Naive thymus-derived CD4-positive, alpha-beta T cell (primary cell): ENCODE results near the gene VPS52. TPM values are rescaled to one million over a fixed set of nuclear protein-coding genes. Genes with fewer than 3 reads are reported as not detected.
A peak's percentile ranks its signal among the peaks of the same experiment; 100 is the strongest.

ENCODE experiments used
- ATAC-seq: fragments of 150-1000 bp; cut with Tn5 transposase; 2 replicates; pipeline ENCODE4 v1.10.0; 2021; ENCODE audit warnings: mild to moderate bottlenecking, moderate library complexity
- CTCF ChIA-PET: fragments of 350-600 bp; sonication (Branson Sonifier 250); formaldehyde crosslinking; loops from one replicate; lab custom pipeline; 2021; ENCODE audit warnings: antibody characterized with exemption; lab: Charles Lee
- POLR2A ChIA-PET: fragments of 350-600 bp; sonication (Branson Sonifier 250); formaldehyde crosslinking; loops from one replicate; lab custom pipeline; 2021; ENCODE audit warnings: antibody characterized with exemption, inconsistent platforms; lab: Charles Lee
- DNase-seq, 9 donors: peaks; one replicate each; pipeline versions ENCODE4 v3.0.0 to v3.0.0-alpha.2; 2020 to 2022; ENCODE audit warnings: mixed read lengths in 1 of 9
- H3K27ac ChIP-seq: one replicate; pipeline ENCODE4 v1.7.0; 2013; ENCODE audit warnings: mild to moderate bottlenecking, low read depth, low read length, moderate library complexity
- H3K27me3 ChIP-seq, 2 donors: one replicate each; pipeline ENCODE4 v1.7.0; 2013; ENCODE audit warnings: low read length in 2 of 2, mild to moderate bottlenecking in 2 of 2, moderate library complexity in 2 of 2; ENCODE audit not compliant: control insufficient read depth in 2 of 2, insufficient read depth in 2 of 2
- H3K36me3 ChIP-seq, 3 experiments: 1 replicate in 2 of 3; 2 replicates in 1 of 3; pipeline ENCODE4 v1.7.0; 2013; ENCODE audit warnings: low read length in 3 of 3, mild to moderate bottlenecking in 3 of 3, moderate library complexity in 1 of 3; ENCODE audit not compliant: insufficient read depth in 3 of 3, control insufficient read depth in 2 of 3
- H3K4me1 ChIP-seq, 2 donors: one replicate each; pipeline ENCODE4 v1.7.0; 2013; ENCODE audit warnings: low read length in 2 of 2, mild to moderate bottlenecking in 2 of 2, moderate library complexity in 1 of 2; ENCODE audit not compliant: control insufficient read depth in 2 of 2, insufficient read depth in 2 of 2
- H3K4me3 ChIP-seq: 2 replicates; pipeline ENCODE4 v1.7.0; 2013; ENCODE audit warnings: mild to moderate bottlenecking, low read length
- H3K9me3 ChIP-seq, 3 experiments: 1 replicate in 2 of 3; 2 replicates in 1 of 3; pipeline ENCODE4 v1.7.0; 2013; ENCODE audit warnings: low read length in 3 of 3; ENCODE audit not compliant: control insufficient read depth in 2 of 3
- H3K27ac Mint-ChIP-seq, 9 donors: one replicate each; pipeline ENCODE4 v1.8.0; 2020 to 2022; ENCODE audit warnings: mixed read lengths in 9 of 9, mild to moderate bottlenecking in 8 of 9, moderate library complexity in 5 of 9, inconsistent platforms in 2 of 9
- H3K27me3 Mint-ChIP-seq, 5 donors: one replicate each; pipeline ENCODE4 v1.8.0; 2021 to 2022; ENCODE audit warnings: mixed read lengths in 5 of 5, mild to moderate bottlenecking in 1 of 5
- H3K36me3 Mint-ChIP-seq, 5 donors: one replicate each; pipeline ENCODE4 v1.8.0; 2020 to 2022; ENCODE audit warnings: mixed read lengths in 5 of 5, mild to moderate bottlenecking in 3 of 5, inconsistent platforms in 1 of 5
- H3K4me1 Mint-ChIP-seq, 7 donors: one replicate each; pipeline ENCODE4 v1.8.0; 2020 to 2022; ENCODE audit warnings: mixed read lengths in 7 of 7, mild to moderate bottlenecking in 3 of 7, inconsistent platforms in 1 of 7
- H3K4me3 Mint-ChIP-seq, 10 donors: one replicate each; pipeline ENCODE4 v1.8.0; 2020 to 2022; ENCODE audit warnings: mild to moderate bottlenecking in 10 of 10, mixed read lengths in 10 of 10, moderate library complexity in 6 of 10, inconsistent platforms in 2 of 10
- H3K9me3 Mint-ChIP-seq, 11 donors: one replicate each; pipeline ENCODE4 v1.8.0; 2020 to 2022; ENCODE audit warnings: mixed read lengths in 11 of 11, mild to moderate bottlenecking in 4 of 11, inconsistent platforms in 1 of 11, moderate library complexity in 1 of 11
- intact Hi-C, 2 donors: fragments of 100-400 bp; cut with micrococcal nuclease; formaldehyde crosslinking; loops; one replicate each; pipeline ENCODE4 v1.15.1; 2023
- polyA plus RNA-seq, 2 donors: library from polyadenylated mRNA; unstranded; fragments of 300-500 nt; fragmentation: Illumina TruSeq; gene quantifications; one replicate each; pipeline ENCODE4 v1.2.3, GENCODE V29; 2021
- total RNA-seq, 6 experiments: library from RNA in 5 of 6; stranded (reverse) in 5 of 6; gene quantifications; 1 replicate in 5 of 6; 2 replicates in 1 of 6; pipeline ENCODE4 v1.2.3 and lab custom pipeline; 2021 to 2026

Gene VPS52
- total and polyA plus RNA-seq, 7 experiments from 2014 or later, result 15.5 to 110 (median 81.1) TPM

DNA sequence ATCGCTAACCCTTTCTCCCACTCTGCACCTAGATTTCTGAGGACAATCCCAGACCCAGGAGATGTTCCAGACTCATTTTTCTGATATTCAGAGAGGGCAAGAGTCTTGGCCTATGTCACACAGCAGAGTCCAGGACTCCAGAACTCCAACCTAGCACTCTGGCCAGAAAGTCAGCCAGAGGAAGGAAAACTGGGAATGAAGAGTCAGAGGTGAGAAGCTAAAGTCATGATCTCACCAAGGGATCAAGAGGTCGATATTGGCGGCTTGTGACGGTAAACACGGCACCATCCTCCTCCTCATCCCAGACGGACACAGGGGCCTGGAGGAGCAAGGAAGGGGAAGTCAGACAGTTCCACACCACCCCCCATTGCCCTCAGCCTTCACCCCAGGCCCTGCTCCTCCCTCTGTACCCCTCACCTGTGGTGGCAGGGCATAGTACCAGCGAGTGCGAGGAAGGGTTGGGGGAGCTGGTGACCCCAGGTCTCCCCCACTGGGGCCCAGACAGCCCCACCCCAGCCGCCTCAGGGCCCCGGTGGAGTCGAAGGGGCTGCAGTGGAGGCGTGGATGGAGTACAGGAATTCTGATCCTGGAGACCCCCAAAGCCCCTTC, 25.2 kb upstream of the VPS52 start:
- Mint-ChIP-seq H3K9me3 (peaks cover 0 to 9% (median 0%) of the 10 kb centered on the region in 11 donors), H3K27ac (peak overlapping the region; percentile 19 to 98 (median 90)), H3K36me3 (peaks cover 0 to 24% (median 6%) of the 10 kb centered on the region in 5 donors), H3K27me3 (peaks cover 0 to 3% (median 0%) of the 10 kb centered on the region in 5 donors), H3K4me1 (peaks cover 19 to 40% (median 30%) of the 10 kb centered on the region in 7 donors), H3K4me3 (peak overlapping the region; percentile 53 to 99 (median 86))
- DNase-seq (no peak), ATAC-seq (no peak)
- Histone ChIP-seq H3K4me1 (peaks cover 5 to 10% of the 10 kb centered on the region in 2 donors), H3K27ac (peak overlapping the region; percentile 92), H3K4me3 (no peak overlapping the region), H3K27me3 (no peaks in the 10 kb centered on the region), H3K36me3 (peaks cover 0 to 66% (median 4%) of the 10 kb centered on the region in 3 experiments), H3K9me3 (no peaks in the 10 kb centered on the region)
- POLR2A ChIA-PET, result interaction anchor here (0.7 to 4.6 kb wide), 10 partner anchors 9 to 120 kb away, joined by 3 to 70 read pairs (median 34); partner anchors contain the start of genes B3GALT4, PFDN6, RPS18 and TAPBP
- CTCF ChIA-PET, result interaction anchor here (1.3 kb wide), 1 partner anchor 19 kb away, joined by 3 read pairs; no protein-coding TSS in a partner anchor
- intact Hi-C loops, result loop anchor here (5.0 kb wide), 2 partner anchors 130 to 325 kb away; no protein-coding TSS in a partner anchor

- Mint-ChIP-seq H3K27ac (peak overlapping the region in 8 of 9 donors; percentile 19 to 98 (median 79)), H3K4me3 (peak overlapping the region in 3 of 10 donors; percentile 51 to 99 (median 77)), H3K36me3 (peaks cover 0 to 24% (median 6%) of the 10 kb centered on the region in 5 donors), H3K27me3 (peaks cover 0 to 3% (median 0%) of the 10 kb centered on the region in 5 donors), H3K9me3 (peaks cover 0 to 9% (median 0%) of the 10 kb centered on the region in 11 donors), H3K4me1 (peaks cover 23 to 39% (median 31%) of the 10 kb centered on the region in 7 donors)
- ChIA-PET POLR2A (interaction anchor here (0.7 to 4.6 kb wide), 5 partner anchors 8 to 49 kb away, joined by 4 to 65 read pairs (median 51); partner anchors contain the start of genes B3GALT4, PFDN6, TAPBP and WDR46), CTCF (interaction anchor here (1.3 kb wide), 1 partner anchor 18 kb away, joined by 3 read pairs; no protein-coding TSS in a partner anchor)
- no peak for ATAC-seq
- Histone ChIP-seq H3K27me3 (no peaks in the 10 kb centered on the region), H3K27ac (no peak overlapping the region), H3K4me1 (peaks cover 5 to 10% of the 10 kb centered on the region in 2 donors), H3K36me3 (peaks cover 0 to 71% (median 4%) of the 10 kb centered on the region in 3 experiments), H3K4me3 (no peak overlapping the region), H3K9me3 (no peaks in the 10 kb centered on the region)
- DNase-seq, result no peak
- intact Hi-C loops, result loop anchor here (5.0 kb wide), 2 partner anchors 132 to 323 kb away; no protein-coding TSS in a partner anchor
These were observed 24.1 kb upstream of the VPS52 start for GRCh38 chr6:33295621-33296369.

DNA sequence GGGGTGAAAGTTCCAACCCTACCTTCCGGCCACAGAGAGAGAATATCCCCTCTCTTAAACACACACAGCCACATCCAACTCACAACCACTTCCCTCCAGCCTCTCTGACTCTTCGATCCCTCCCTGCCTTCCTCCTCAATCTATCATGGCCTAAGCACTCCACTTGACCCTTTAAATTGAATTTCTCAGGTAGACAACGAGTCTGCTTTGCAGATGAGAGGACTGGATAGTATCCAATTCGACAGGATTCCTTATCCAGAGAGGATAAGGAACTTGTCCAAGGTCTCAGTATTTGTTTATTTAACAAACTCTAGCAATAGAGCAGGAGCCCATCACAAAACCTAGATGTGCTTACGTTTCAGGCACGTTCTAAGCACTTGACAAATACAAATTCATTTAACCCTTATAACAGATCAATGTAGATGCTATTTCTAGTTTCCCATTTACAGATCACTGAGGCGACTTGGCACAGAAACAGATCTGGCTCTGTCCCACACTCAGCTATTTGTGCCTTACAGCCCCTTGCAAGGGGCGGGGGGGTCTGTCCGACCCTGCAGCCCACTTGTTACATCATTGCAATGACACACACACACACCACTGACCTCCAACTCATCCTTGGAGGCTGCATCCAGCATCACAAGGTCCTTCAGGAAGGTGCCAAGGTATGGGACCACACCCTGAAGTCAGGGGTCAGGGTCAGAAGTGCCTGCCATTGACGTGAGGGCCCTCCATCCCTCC, 22.6 kb upstream of the VPS52 start:
- Histone ChIP-seq H3K9me3 (no peaks in the 10 kb centered on the region), H3K27ac (no peak overlapping the region), H3K4me3 (no peak overlapping the region), H3K36me3 (peaks cover 0 to 75% (median 4%) of the 10 kb centered on the region in 3 experiments), H3K27me3 (no peaks in the 10 kb centered on the region), H3K4me1 (peaks cover 15% of the 10 kb centered on the region in 2 donors)
- Mint-ChIP-seq H3K4me1 (peaks cover 26 to 41% (median 34%) of the 10 kb centered on the region in 7 donors), H3K36me3 (peaks cover 0 to 19% (median under 1%) of the 10 kb centered on the region in 5 donors), H3K27me3 (peaks cover 0 to 3% (median 0%) of the 10 kb centered on the region in 5 donors), H3K4me3 (no peak overlapping the region), H3K27ac (peak overlapping the region in 5 of 9 donors; percentile 17 to 48 (median 43)), H3K9me3 (peaks cover 0 to 6% (median 0%) of the 10 kb centered on the region in 11 donors)
- no peak for DNase-seq
- ChIA-PET CTCF (no interaction called here), POLR2A (interaction anchor here (0.6 to 0.9 kb wide), 2 partner anchors 22 to 23 kb away, joined by 3 read pairs; partner anchors contain the start of genes RPS18, VPS52 and ZBTB22)
- intact Hi-C loops, result no loop called here
- ATAC-seq, result no peak

- ChIA-PET CTCF (no interaction called here), POLR2A (interaction anchor here (5.5 to 6.9 kb wide), 2 partner anchors 15 to 21 kb away, joined by 90 to 123 read pairs; partner anchors contain the start of genes B3GALT4, RPS18 and VPS52)
- Histone ChIP-seq H3K27ac (no peak overlapping the region), H3K9me3 (no peaks in the 10 kb centered on the region), H3K4me3 (no peak overlapping the region), H3K4me1 (peaks cover 19 to 21% of the 10 kb centered on the region in 2 donors), H3K27me3 (no peaks in the 10 kb centered on the region), H3K36me3 (peaks cover 0 to 71% (median 4%) of the 10 kb centered on the region in 3 experiments)
- intact Hi-C loops, result no loop called here
- Mint-ChIP-seq H3K4me3 (no peak overlapping the region), H3K4me1 (peaks cover 24 to 49% (median 42%) of the 10 kb centered on the region in 7 donors), H3K36me3 (peaks cover 0 to 21% (median 4%) of the 10 kb centered on the region in 5 donors), H3K27ac (peak overlapping the region in 1 of 9 donors; percentile 32), H3K27me3 (peaks cover 0 to 2% (median 0%) of the 10 kb centered on the region in 5 donors), H3K9me3 (peaks cover 0 to 4% (median 0%) of the 10 kb centered on the region in 11 donors)
- ATAC-seq (no peak), DNase-seq (no peak)
These were observed 21.5 kb upstream of the VPS52 start for GRCh38 chr6:33292996-33293682.

DNA sequence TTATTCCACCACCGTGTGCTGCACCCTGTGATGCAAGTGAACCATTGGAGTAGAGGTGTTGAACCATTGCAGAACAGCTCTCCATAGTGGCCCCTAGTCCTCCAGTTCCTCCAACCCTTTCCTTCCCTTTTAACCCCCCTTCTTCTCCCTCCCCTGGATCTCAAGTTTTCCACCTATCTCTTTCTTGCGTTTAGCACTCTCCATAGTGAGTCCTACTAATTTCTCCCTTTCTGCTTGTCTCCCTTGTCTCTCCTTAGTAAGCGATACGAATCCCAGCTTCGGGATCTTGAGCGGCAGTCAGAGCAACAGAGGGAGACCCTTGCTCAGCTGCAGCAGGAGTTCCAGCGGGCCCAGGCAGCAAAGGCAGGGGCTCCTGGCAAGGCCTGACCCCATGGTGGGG, 18.8 kb upstream of the VPS52 start:
- H3K27ac Mint-ChIP-seq, result peak overlapping the region in 8 of 9 donors; percentile 38 to 93 (median 89)
- Histone ChIP-seq H3K4me3 (no peak overlapping the region), H3K27ac (peak overlapping the region; percentile 80), H3K4me1 (peaks cover 19 to 20% of the 10 kb centered on the region in 2 donors), H3K27me3 (no peaks in the 10 kb centered on the region), H3K9me3 (no peaks in the 10 kb centered on the region), H3K36me3 (peaks cover 0 to 70% (median 9%) of the 10 kb centered on the region in 3 experiments)
- intact Hi-C loops, result no loop called here
- no peaks in the 10 kb centered on the region for H3K27me3 Mint-ChIP-seq
- H3K4me1 Mint-ChIP-seq, result peaks cover 32 to 51% (median 45%) of the 10 kb centered on the region in 7 donors
- DNase-seq (no peak), ATAC-seq (no peak)
- peaks cover 0 to 3% (median 0%) of the 10 kb centered on the region in 11 donors for H3K9me3 Mint-ChIP-seq
- H3K36me3 Mint-ChIP-seq, result peaks cover 4 to 33% (median 11%) of the 10 kb centered on the region in 5 donors
- ChIA-PET CTCF (interaction anchor here (0.5 to 2.4 kb wide), 5 partner anchors 10 to 170 kb away, joined by 3 to 13 read pairs (median 3); partner anchors contain the start of genes RPS18 and VPS52), POLR2A (interaction anchor here (0.9 to 6.9 kb wide), 6 partner anchors 8 to 54 kb away, joined by 3 to 123 read pairs (median 44); partner anchors contain the start of genes B3GALT4, RGL2, RPS18 and VPS52)
- peak overlapping the region; percentile 89 to 99 (median 98) for H3K4me3 Mint-ChIP-seq
